Left cardiac atrium (tissue), 4 donors: ENCODE data around the gene CALML4. TPM values are rescaled to one million over a fixed set of nuclear protein-coding genes. Genes with fewer than 3 reads are reported as not detected.
"Not testable (repeated sequence)": the region's sequence is repeated elsewhere in the genome, so short reads cannot be mapped to it uniquely, and the experiment has no call there.

ENCODE experiments used
- ATAC-seq, 2 donors: fragments of 200-7000 bp; cut with Tn5 transposase; one replicate each; pipeline ENCODE4 v1.9.1; 2020; ENCODE audit warnings: mild to moderate bottlenecking in 2 of 2, moderate library complexity in 2 of 2
- DNase-seq: peaks from one replicate; pipeline ENCODE4 v3.0.0-alpha.2; 2020
- intact Hi-C, 2 donors: fragments of 100-400 bp; cut with DNase I; formaldehyde crosslinking; loops; one replicate each; pipeline versions ENCODE4 v1.14.1 to v1.15.1; 2022 to 2023
- total RNA-seq, 2 donors: library from RNA; stranded (reverse); fragmentation: NEBNext Ultra II Directional; extraction: Animal tissue kit (Norgen Biotek cat#: 25700); gene quantifications; one replicate each; pipeline ENCODE4 v1.2.1, GENCODE V29; 2021
- donor health status: DM: no; HTN: yes; CAD: no.
- donor health status: DM: no; HTN: yes; CAD: no; lungs with severe emphysema.
- donor health status: DM: yes; HTN: yes; CAD: no.
- donor health status: Dilated cardiomyopathy.

CALML4 gene
- total RNA-seq, 2 donors from 2014 or later, result 3.7 to 4.3 TPM

GRCh38 chr15:68228143-68228970, 23.2 kb upstream of the CALML4 start:
- DNase-seq (peak; percentile 15), ATAC-seq (no peak)
- intact Hi-C loops, result no loop called here

- intact Hi-C loops, result no loop called here
- DNase-seq (peak; percentile 13), ATAC-seq (no peak)
Measured at GRCh38 chr15:68227643-68228142, 22.6 kb upstream of the CALML4 start.

- ATAC-seq, intact Hi-C loops: not testable (repeated sequence)
- peak; percentile 2 for DNase-seq
Measured at GRCh38 chr15:68225442-68225841, 20.3 kb upstream of the CALML4 start.

GRCh38 chr15:68224546-68225250, 19.6 kb upstream of the CALML4 start:
- intact Hi-C loops, result no loop called here
- DNase-seq (peak; percentile 17), ATAC-seq (no peak)

GRCh38 chr15:68224108-68224507, 19.0 kb upstream of the CALML4 start:
- intact Hi-C loops, result no loop called here
- DNase-seq, result no peak
- no peak for ATAC-seq

GRCh38 chr15:68223171-68223570, 18.0 kb upstream of the CALML4 start:
- ATAC-seq, result no peak
- peak; percentile 2 for DNase-seq
- intact Hi-C loops, result no loop called here

- DNase-seq, ATAC-seq, intact Hi-C loops: not testable (repeated sequence)
Measured at GRCh38 chr15:68222432-68222743, 17.3 kb upstream of the CALML4 start.

- DNase-seq, result peak; percentile 13
- ATAC-seq, intact Hi-C loops: not testable (repeated sequence)
Measured at GRCh38 chr15:68221530-68222431, 16.6 kb upstream of the CALML4 start.

GRCh38 chr15:68220967-68221366, 15.8 kb upstream of the CALML4 start:
- intact Hi-C loops, result no loop called here
- peak; percentile 4 for DNase-seq
- no peak for ATAC-seq

GRCh38 chr15:68220489-68220888, 15.4 kb upstream of the CALML4 start:
- DNase-seq, result peak; percentile 7
- intact Hi-C loops, result no loop called here
- no peak for ATAC-seq

- intact Hi-C loops, result no loop called here
- no peak for ATAC-seq
Measured at GRCh38 chr15:68218847-68219798, 14.0 kb upstream of the CALML4 start.

GRCh38 chr15:68218331-68218730, 13.2 kb upstream of the CALML4 start:
- intact Hi-C loops, result no loop called here
- ATAC-seq (no peak), DNase-seq (no peak)

More at GRCh38 chr15:68218847-68219798, 14.0 kb upstream of the CALML4 start:
- DNase-seq, result peak; percentile 0

GRCh38 chr15:68217341-68217740, 12.2 kb upstream of the CALML4 start:
- intact Hi-C loops, result no loop called here
- peak; percentile 3 for DNase-seq
- ATAC-seq, result no peak

GRCh38 chr15:68214838-68215254, 9.7 kb upstream of the CALML4 start:
- ATAC-seq (no peak), DNase-seq (no peak)
- intact Hi-C loops, result no loop called here

- ATAC-seq, result no peak
- peak; percentile 17 for DNase-seq
- intact Hi-C loops, result no loop called here
Measured at GRCh38 chr15:68213991-68214837, 9.1 kb upstream of the CALML4 start.

GRCh38 chr15:68213491-68213845, 8.3 kb upstream of the CALML4 start:
- intact Hi-C loops, ATAC-seq: not testable (repeated sequence)
- peak; percentile 1 for DNase-seq

- ATAC-seq (no peak), DNase-seq (peak; percentile 10)
- intact Hi-C loops, result no loop called here
Measured at GRCh38 chr15:68211656-68212320, 6.7 kb upstream of the CALML4 start.
